GM23248 (cell line): ENCODE data around the gene UCN. TPM values are rescaled to one million over a fixed set of nuclear protein-coding genes. Genes with fewer than 3 reads are reported as not detected.

Source experiments
- DNase-seq: peaks from one replicate; pipeline ENCODE4 v3.0.0-alpha.2; 2015
- H2AFZ ChIP-seq: fragments of 200-600 bp; sonication (generic); 2 replicates; pipeline ENCODE4 v1.6.1; 2016; ENCODE audit warnings: antibody characterized with exemption
- H3F3A ChIP-seq: fragments of 200-600 bp; sonication (generic); 2 replicates; pipeline ENCODE4 v1.6.1; 2016; ENCODE audit warnings: mild to moderate bottlenecking, antibody characterized with exemption, mixed run types; ENCODE audit not compliant: insufficient read depth
- H3K27ac ChIP-seq: fragments of 200-600 bp; sonication (generic); 2 replicates; pipeline ENCODE4 v1.5.1; 2016; ENCODE audit warnings: mild to moderate bottlenecking
- H3K27me3 ChIP-seq: fragments of 200-600 bp; sonication (generic); replicated peaks from 2 replicates; pipeline ENCODE4 v1.6.1; 2016; ENCODE audit warnings: mild to moderate bottlenecking; ENCODE audit not compliant: insufficient read depth
- H3K36me3 ChIP-seq: fragments of 200-600 bp; sonication (generic); 2 replicates; pipeline ENCODE4 v1.6.1; 2016; ENCODE audit warnings: low read depth, mild to moderate bottlenecking
- H3K4me1 ChIP-seq: fragments of 200-600 bp; sonication (generic); 2 replicates; pipeline ENCODE4 v1.6.1; 2016; ENCODE audit warnings: mild to moderate bottlenecking; ENCODE audit not compliant: insufficient read depth
- H3K4me2 ChIP-seq: fragments of 200-600 bp; sonication (generic); one replicate; pipeline ENCODE4 v1.6.1; 2016; ENCODE audit warnings: mild to moderate bottlenecking; ENCODE audit not compliant: unreplicated experiment
- H3K4me3 ChIP-seq: fragments of 200-600 bp; sonication (generic); 2 replicates; pipeline ENCODE4 v1.5.1; 2016; ENCODE audit warnings: mild to moderate bottlenecking
- H3K79me2 ChIP-seq: fragments of 200-600 bp; sonication (generic); 2 replicates; pipeline ENCODE4 v1.6.1; 2016; ENCODE audit warnings: mild to moderate bottlenecking; ENCODE audit not compliant: insufficient read depth
- H3K9ac ChIP-seq: fragments of 200-600 bp; sonication (generic); 2 replicates; pipeline ENCODE4 v1.6.1; 2016; ENCODE audit warnings: mild to moderate bottlenecking
- H3K9me2 ChIP-seq: fragments of 200-600 bp; sonication (generic); 2 replicates; pipeline ENCODE4 v1.6.1; 2016; ENCODE audit warnings: mixed run types, mild to moderate bottlenecking, moderate library complexity; ENCODE audit not compliant: insufficient read depth
- H3K9me3 ChIP-seq: fragments of 200-600 bp; sonication (generic); one replicate; pipeline ENCODE4 v1.6.1; 2017; ENCODE audit warnings: low read depth
- H4K20me1 ChIP-seq: fragments of 200-600 bp; sonication (generic); 2 replicates; pipeline ENCODE4 v1.6.0; 2016; ENCODE audit not compliant: insufficient read depth
- EZH2 ChIP-seq: fragments of 200-600 bp; sonication (generic); IDR thresholded peaks from 2 replicates; pipeline ENCODE4 v1.6.1; 2018; ENCODE audit warnings: antibody characterized with exemption, mild to moderate bottlenecking; ENCODE audit not compliant: insufficient read depth, poor library complexity, severe bottlenecking
- EZH2phosphoT487 ChIP-seq: fragments of 200-600 bp; sonication (generic); IDR thresholded peaks from 2 replicates; pipeline ENCODE4 v1.6.1; 2018; ENCODE audit warnings: antibody characterized with exemption, moderate library complexity, mild to moderate bottlenecking, low read depth; ENCODE audit not compliant: insufficient read depth
- WGBS, 2 experiments: methylation state at CpG; one replicate each; pipeline ENCODE4 v1.1.6; 2015 to 2017; ENCODE audit warnings: low lambda C conversion rate in 2 of 2, low coverage in 1 of 2; ENCODE audit errors: missing lambda C conversion rate in 2 of 2; 5-methylcytosine and 5-hydroxymethylcytosine counted together
- in situ Hi-C: fragments of 300-500 bp; cut with MboI; formaldehyde crosslinking; loops from 2 replicates; pipeline ENCODE4 v1.15.0; 2020
- polyA plus RNA-seq: library from polyadenylated mRNA; unstranded; fragments of >200 nt; fragmentation: Nextera tagmentation; extraction: Ambion mirVana; gene quantifications from 2 replicates; pipeline ENCODE4 v1.2.1, GENCODE V29; 2016
- total RNA-seq: library from RNA; depleted of rRNA; stranded (reverse); fragments of >200 nt; shearing (Covaris generic); gene quantifications from 2 replicates; pipeline ENCODE4 v1.2.3, GENCODE V29; 2014

UCN gene
- total and polyA plus RNA-seq, 2 experiments from 2014 or later, result 1.6 TPM; not detected in 1

GRCh38 chr2:27285481-27285880 is 22.8 kb downstream of the UCN start:
- in situ Hi-C loops, result loop anchor here (10.0 kb wide), 1 partner anchor 181 kb away; no protein-coding TSS in a partner anchor
- Histone ChIP-seq H3K4me2 (no peak overlapping the region), H4K20me1 (no peaks in the 10 kb centered on the region), H3K9me3 (no peaks in the 10 kb centered on the region), H3K4me3 (no peak overlapping the region), H3K79me2 (no peaks in the 10 kb centered on the region), H3K27me3 (0 out of 2 replicates have a peak, but pooled peaks cover 8% of the 10 kb centered on the region), H2AFZ (no peak overlapping the region), H3K9ac (no peak overlapping the region), H3K4me1 (peaks cover 18% of the 10 kb centered on the region), H3K9me2 (no peaks in the 10 kb centered on the region), H3F3A (0 out of 2 replicates have a peak, but pooled peaks cover 3% of the 10 kb centered on the region), H3K27ac (no peak overlapping the region), H3K36me3 (no peaks in the 10 kb centered on the region)
- no peak for TF ChIP-seq EZH2
- TF ChIP-seq EZH2phosphoT487, result no peak
- DNase-seq, result no peak
- WGBS, 2 experiments, result 37 to 44% methylated on average over 6 of the region's 6 CpGs

GRCh38 chr2:27284996-27285395 is 23.2 kb downstream of the UCN start:
- Histone ChIP-seq H3K79me2 (no peaks in the 10 kb centered on the region), H2AFZ (no peak overlapping the region), H3K9me2 (no peaks in the 10 kb centered on the region), H3K9me3 (no peaks in the 10 kb centered on the region), H3F3A (0 out of 2 replicates have a peak, but pooled peaks cover 3% of the 10 kb centered on the region), H3K27me3 (0 out of 2 replicates have a peak, but pooled peaks cover 8% of the 10 kb centered on the region), H3K4me3 (no peak overlapping the region), H3K4me1 (peaks cover 18% of the 10 kb centered on the region), H3K9ac (no peak overlapping the region), H4K20me1 (no peaks in the 10 kb centered on the region), H3K4me2 (no peak overlapping the region), H3K27ac (no peak overlapping the region), H3K36me3 (no peaks in the 10 kb centered on the region)
- 89 to 90% methylated on average over 1 of the region's 1 CpG for WGBS, 2 experiments
- DNase-seq, result no peak
- no peak for TF ChIP-seq EZH2phosphoT487
- no peak for TF ChIP-seq EZH2
- in situ Hi-C loops, result loop anchor here (10.0 kb wide), 1 partner anchor 180 kb away; no protein-coding TSS in a partner anchor

- H3K4me3 ChIP-seq, result no peak overlapping the region
- H3K9me2 ChIP-seq, result no peaks in the 10 kb centered on the region
- no peaks in the 10 kb centered on the region for H3K36me3 ChIP-seq
- in situ Hi-C loops, result loop anchor here (10.0 kb wide), 1 partner anchor 178 kb away; no protein-coding TSS in a partner anchor
- DNase-seq, result no peak
- WGBS, 2 experiments, result 39 to 47% methylated on average over 5 of the region's 5 CpGs
- TF ChIP-seq EZH2phosphoT487 (no peak), EZH2 (no peak)
- no peak overlapping the region for H3K9ac ChIP-seq
- peaks cover 8% of the 10 kb centered on the region; the same call in 1 of the 2 replicates for H3K27me3 ChIP-seq
- H3F3A ChIP-seq, result 0 out of 2 replicates have a peak, but pooled peaks cover 3% of the 10 kb centered on the region
- H3K79me2 ChIP-seq, result no peaks in the 10 kb centered on the region
- H4K20me1 ChIP-seq, result no peaks in the 10 kb centered on the region
- H3K27ac ChIP-seq, result no peak overlapping the region
- no peak overlapping the region for H2AFZ ChIP-seq
- H3K4me1 ChIP-seq, result peaks cover 18% of the 10 kb centered on the region
- H3K4me2 ChIP-seq, result no peak overlapping the region
- no peaks in the 10 kb centered on the region for H3K9me3 ChIP-seq
Observed at GRCh38 chr2:27282892-27283291, 25.4 kb downstream of the UCN start.

- H2AFZ ChIP-seq, result no peak within 1 kb of the TSS
- H3K4me3 ChIP-seq, result no peak within 1 kb of the TSS
- in situ Hi-C loops, result loop anchor here (10.0 kb wide), 1 partner anchor 177 kb away; no protein-coding TSS in a partner anchor
- no peaks in the 10 kb centered on the region for H4K20me1 ChIP-seq
- no peak within 1 kb of the TSS for H3K9ac ChIP-seq
- no peaks in the 10 kb centered on the region for H3K36me3 ChIP-seq
- WGBS, 2 experiments, result 69 to 78% methylated on average over 5 of the region's 5 CpGs
- H3K27me3 ChIP-seq, result peaks cover 8% of the 10 kb centered on the region; the same call in 1 of the 2 replicates
- no peaks in the 10 kb centered on the region for H3K79me2 ChIP-seq
- DNase-seq, result peak; percentile 56
- H3K4me2 ChIP-seq, result peak within 1 kb of the TSS; percentile 11
- TF ChIP-seq EZH2 (no peak), EZH2phosphoT487 (no peak)
- H3K4me1 ChIP-seq, result peaks cover 18% of the 10 kb centered on the region
- 0 out of 2 replicates have a peak, but pooled peaks cover 3% of the 10 kb centered on the region for H3F3A ChIP-seq
- H3K9me2 ChIP-seq, result no peaks in the 10 kb centered on the region
- no peaks in the 10 kb centered on the region for H3K9me3 ChIP-seq
- no peak within 1 kb of the TSS for H3K27ac ChIP-seq
Observed at GRCh38 chr2:27281855-27282559, 26.2 kb downstream of the UCN start, which contains the start of gene TRIM54. TRIM54 (plus strand) TSS chr2:27282429; CDS start chr2:27282732, 303 bp downstream.
